Smooth muscle cell of the coronary artery (primary cell): Measurements from ENCODE around the gene RNF208. TPM values are rescaled to one million over a fixed set of nuclear protein-coding genes. Genes with fewer than 3 reads are reported as not detected.

Experiments
- total RNA-seq: library from RNA; depleted of rRNA; stranded (reverse); fragments of >200 nt; gene quantifications from 2 replicates; pipeline ENCODE4 v1.2.3, GENCODE V29; 2014; ENCODE audit warnings: low replicate concordance

The RNF208 gene
- not detected in 2 replicates for total RNA-seq

GRCh38 chr9:137222190-137223077 lies at the start of gene RNF208:
Gene RNF208 (minus strand): TSS chr9:137222240. CDS start chr9:137221212, 1,028 bp downstream.

GRCh38 chr9:137254624-137255447 lies 32.8 kb upstream of the RNF208 start, which contains the start of gene NELFB:
Gene NELFB (plus strand): TSS chr9:137255327.

DNA sequence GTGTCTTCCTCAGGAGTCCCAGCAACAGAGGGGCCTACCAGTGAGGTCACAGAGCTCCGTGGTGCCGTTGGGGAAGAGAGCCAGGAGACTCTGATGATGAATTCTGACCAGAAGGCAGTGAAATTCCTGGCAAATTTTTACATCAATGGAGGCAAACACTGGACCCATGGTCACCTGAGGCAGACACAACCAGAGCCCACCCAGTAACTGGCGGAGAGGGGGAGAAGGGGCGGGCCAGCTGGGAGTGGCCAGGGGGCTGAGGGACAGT lies 29.1 kb upstream of the RNF208 start, which contains the start of gene STPG3:
Gene STPG3, plus strand, starts transcription at position 93 of the 268 bp plus-strand sequence. Its CDS starts 1 bp downstream, at position 94.

DNA sequence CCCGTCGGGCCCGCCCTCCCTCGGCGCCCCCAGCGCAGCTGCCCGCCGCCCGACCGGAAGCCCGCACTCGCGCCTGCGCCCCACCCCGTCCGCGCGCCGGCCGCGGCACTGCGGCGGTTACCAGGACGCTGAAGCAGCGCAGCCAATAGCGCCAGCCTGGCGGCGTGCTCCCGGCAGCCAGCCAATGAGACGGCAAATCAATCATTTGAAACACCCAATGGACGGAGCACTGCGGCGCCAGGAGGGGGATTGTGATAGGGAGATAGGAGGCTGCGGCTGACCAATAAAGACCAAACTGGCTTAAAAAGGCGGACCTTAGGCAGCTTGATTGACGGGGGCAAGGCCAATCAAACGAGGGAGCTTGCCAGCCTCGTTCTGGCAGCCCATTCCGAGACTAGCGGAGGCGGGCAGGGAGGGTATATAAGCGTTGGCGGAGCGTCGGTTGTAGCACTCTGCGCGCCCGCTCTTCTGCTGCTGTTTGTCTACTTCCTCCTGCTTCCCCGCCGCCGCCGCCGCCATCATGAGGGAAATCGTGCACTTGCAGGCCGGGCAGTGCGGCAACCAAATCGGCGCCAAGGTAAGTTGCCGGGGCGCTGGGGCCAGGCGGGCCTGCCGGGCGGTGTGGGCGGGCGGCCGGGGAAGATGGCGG lies 18.9 kb upstream of the RNF208 start, which contains the start of gene TUBB4B:
Gene TUBB4B, plus strand, starts transcription at position 447 of the 649 bp plus-strand sequence. Its CDS starts 74 bp downstream, at position 521.

GRCh38 chr9:137230705-137231371 lies 8.8 kb upstream of the RNF208 start, which contains the start of gene SLC34A3:
Gene SLC34A3 (plus strand): TSS chr9:137230901. CDS start chr9:137231703, 802 bp downstream.

GRCh38 chr9:137227054-137227852 lies 5.2 kb upstream of the RNF208 start, which contains the start of gene RNF224:
Gene RNF224 (plus strand): TSS chr9:137227502. CDS start chr9:137228336, 834 bp downstream.

DNA sequence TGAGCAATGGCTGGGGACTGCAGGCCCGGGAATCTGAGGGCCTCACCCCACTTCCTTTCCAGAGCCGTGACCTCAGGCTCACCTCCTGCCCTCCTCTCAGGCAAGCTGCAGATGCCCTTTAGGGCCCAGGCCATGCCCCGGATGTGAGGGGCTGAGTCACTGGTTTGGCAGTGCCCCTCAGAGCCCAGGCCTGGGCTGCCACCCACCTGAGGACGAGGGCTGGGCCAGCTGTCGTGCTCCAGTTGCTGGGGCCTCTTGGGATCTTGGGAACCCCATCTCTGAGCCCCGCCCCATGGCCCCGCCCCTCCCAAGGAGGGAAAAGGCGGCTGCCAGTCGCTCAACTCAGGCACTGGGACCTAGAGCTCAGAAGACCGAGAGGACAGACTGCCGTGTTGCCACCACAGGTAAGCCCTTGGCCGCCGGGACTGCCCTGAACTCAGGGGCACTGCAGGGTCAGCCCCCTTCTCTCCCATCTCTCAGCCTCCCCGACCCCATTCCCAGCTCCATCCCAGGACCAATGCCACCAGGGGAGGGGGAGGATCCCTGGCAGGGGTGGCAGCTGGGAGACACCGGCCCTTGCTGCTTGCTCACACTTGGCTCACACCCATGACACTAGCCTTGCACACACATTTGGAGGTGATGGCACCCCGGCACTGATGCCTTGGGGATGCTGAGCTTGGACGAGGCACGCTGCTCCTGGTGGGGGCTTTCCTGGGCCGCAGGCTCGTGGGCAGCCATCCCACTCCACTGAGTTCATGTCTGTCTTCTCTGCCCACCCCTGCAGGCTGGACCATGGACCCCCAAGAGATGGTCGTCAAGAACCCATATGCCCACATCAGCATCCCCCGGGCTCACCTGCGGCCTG lies 3.0 kb upstream of the RNF208 start, which contains the start of gene CYSRT1:
Gene CYSRT1, plus strand, starts transcription at position 345 of the 865 bp plus-strand sequence. Its CDS starts 448 bp downstream, at position 793.

GRCh38 chr9:137205126-137206069 lies 16.6 kb downstream of the RNF208 start, which contains the start of the genes NDOR1 and TMEM203:
Gene NDOR1 (plus strand): TSS chr9:137205700. CDS start chr9:137205778, 78 bp downstream.
Gene TMEM203 (minus strand): TSS chr9:137205648. CDS start chr9:137205414, 234 bp downstream.

GRCh38 chr9:137200311-137201204 lies 21.5 kb downstream of the RNF208 start, which contains the start of gene TPRN:
Gene TPRN (minus strand): TSS chr9:137200741. CDS start chr9:137200711, 30 bp downstream.

DNA sequence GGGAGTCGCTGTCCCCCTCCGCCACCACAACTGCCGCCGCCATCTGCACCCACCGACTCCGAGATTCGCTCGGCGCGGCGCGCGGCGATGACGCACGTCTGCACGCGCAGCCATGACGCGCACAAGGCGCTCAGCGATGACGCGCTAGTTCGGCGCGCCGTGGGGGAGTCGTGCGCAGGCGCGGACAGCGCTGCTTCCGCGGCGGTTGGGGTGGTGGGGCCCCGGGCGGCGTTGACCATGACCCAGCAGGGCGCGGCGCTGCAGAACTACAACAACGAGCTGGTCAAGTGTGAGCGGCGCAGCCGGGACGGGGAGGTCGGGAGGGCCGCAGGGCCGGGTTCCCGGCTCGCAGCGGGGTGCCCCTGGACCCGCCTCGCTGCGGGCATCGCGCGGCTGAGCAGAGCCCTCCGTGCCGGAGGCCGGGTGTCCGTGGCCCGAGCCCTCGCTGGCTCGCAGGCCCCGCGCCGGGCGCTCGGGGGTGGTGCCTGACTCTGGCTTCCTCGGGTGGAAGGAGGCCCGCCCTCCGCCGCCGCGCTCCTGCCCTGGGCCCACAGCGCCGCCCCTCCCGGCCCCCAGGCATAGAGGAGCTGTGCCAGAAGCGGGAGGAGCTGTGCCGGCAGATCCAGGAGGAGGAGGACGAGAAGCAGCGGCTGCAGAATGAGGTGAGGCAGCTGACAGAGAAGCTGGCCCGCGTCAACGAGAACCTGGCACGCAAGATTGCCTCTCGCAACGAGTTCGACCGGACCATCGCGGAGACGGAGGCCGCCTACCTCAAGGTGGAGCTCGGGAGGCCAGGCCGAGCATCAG lies 33.3 kb downstream of the RNF208 start, which contains the start of the genes ANAPC2 and SSNA1:
Gene ANAPC2, minus strand, starts transcription at position 71 of the 807 bp plus-strand sequence. Its CDS starts 28 bp downstream, at position 43.
Gene SSNA1, plus strand, starts transcription at position 187 of the 807 bp plus-strand sequence. Its CDS starts 51 bp downstream, at position 238.

Other genes starting within 250 kb of the RNF208 start
- gene PTGDS, start 244.7 kb downstream of the RNF208 start, total RNA-seq, result 1.1 and 33.0 TPM in 2 replicates
- 0.15 and 6.1 TPM in 2 replicates for gene LCNL1, start 239.2 kb downstream of the RNF208 start, total RNA-seq
- gene PAXX, start 229.8 kb downstream of the RNF208 start, total RNA-seq, result 4.6 and 11.6 TPM in 2 replicates
- gene CLIC3, start 225.7 kb downstream of the RNF208 start, total RNA-seq, result 1.3 and 4.6 TPM in 2 replicates
- 13.4 and 39.3 TPM in 2 replicates for gene ABCA2, start 194.0 kb downstream of the RNF208 start, total RNA-seq
- not detected in 2 replicates for gene FUT7, start 190.2 kb downstream of the RNF208 start, total RNA-seq
- 9.5 and 11.6 TPM in 2 replicates for gene NPDC1, start 176.1 kb downstream of the RNF208 start, total RNA-seq
- not detected in 2 replicates for gene ENTPD2, start 168.2 kb downstream of the RNF208 start, total RNA-seq
- gene SAPCD2, start 151.7 kb downstream of the RNF208 start, total RNA-seq, result under 0.01 and 2.2 TPM in 2 replicates
- gene UAP1L1, start 144.7 kb downstream of the RNF208 start, total RNA-seq, result 12.3 and 12.9 TPM in 2 replicates
- 69.0 and 76.6 TPM in 2 replicates for gene MAN1B1, start 135.3 kb downstream of the RNF208 start, total RNA-seq
- gene DPP7, start 107.5 kb downstream of the RNF208 start, total RNA-seq, result 93.0 and 99.2 TPM in 2 replicates
- gene GRIN1, start 83.1 kb downstream of the RNF208 start, total RNA-seq, result under 0.01 TPM in 1 of 2 replicates, not detected in the other
- gene LRRC26, start 52.2 kb downstream of the RNF208 start, total RNA-seq, result not detected in 2 replicates
- not detected in 2 replicates for gene TMEM210, start 50.2 kb downstream of the RNF208 start, total RNA-seq
- 20.3 and 24.0 TPM in 2 replicates for gene ANAPC2, start 33.7 kb downstream of the RNF208 start, total RNA-seq
- 52.3 and 82.1 TPM in 2 replicates for gene SSNA1, start 33.6 kb downstream of the RNF208 start, total RNA-seq
- gene TPRN, start 21.5 kb downstream of the RNF208 start, total RNA-seq, result 1.5 and 4.6 TPM in 2 replicates
- gene TMEM203, start 16.6 kb downstream of the RNF208 start, total RNA-seq, result 23.2 and 25.3 TPM in 2 replicates
- gene NDOR1, start 16.5 kb downstream of the RNF208 start, total RNA-seq, result 1.6 and 3.2 TPM in 2 replicates
- gene CYSRT1, start 2.9 kb upstream of the RNF208 start, total RNA-seq, result 0.12 and 0.30 TPM in 2 replicates
- under 0.01 TPM in 1 of 2 replicates, not detected in the other for gene RNF224, start 5.3 kb upstream of the RNF208 start, total RNA-seq
- not detected in 2 replicates for gene SLC34A3, start 8.7 kb upstream of the RNF208 start, total RNA-seq
- gene TUBB4B, start 19.0 kb upstream of the RNF208 start, total RNA-seq, result 117 and 143 TPM in 2 replicates
- not detected in 2 replicates for gene STPG3, start 29.0 kb upstream of the RNF208 start, total RNA-seq
- gene NELFB, start 33.1 kb upstream of the RNF208 start, total RNA-seq, result 51.3 and 54.2 TPM in 2 replicates
- 1.9 and 16.6 TPM in 2 replicates for gene TOR4A, start 55.5 kb upstream of the RNF208 start, total RNA-seq
- 0.30 and 0.47 TPM in 2 replicates for gene NRARP, start 80.0 kb upstream of the RNF208 start, total RNA-seq
- 8.3 and 13.5 TPM in 2 replicates for gene EXD3, start 200.9 kb upstream of the RNF208 start, total RNA-seq
- gene NOXA1, start 201.2 kb upstream of the RNF208 start, total RNA-seq, result 0.38 and 0.47 TPM in 2 replicates
- 0.15 TPM in 1 of 2 replicates, not detected in the other for gene ENTPD8, start 219.1 kb upstream of the RNF208 start, total RNA-seq
- gene NSMF, start 237.1 kb upstream of the RNF208 start, total RNA-seq, result 9.6 and 18.9 TPM in 2 replicates